Astrocyte (in vitro differentiated cells and primary cell): ENCODE measurements around the gene IZUMO2. TPM values are rescaled to one million over a fixed set of nuclear protein-coding genes. Genes with fewer than 3 reads are reported as not detected.

ENCODE experiments used
- DNase-seq: peaks from one replicate; pipeline ENCODE4 v3.0.0-alpha.2; 2010; ENCODE audit warnings: low read depth
- FAIRE-seq: peaks from 2 replicates; lab custom pipeline; 2011; peaks lifted over from hg19 to GRCh38; lab: Jason Lieb, UNC
- H2AFZ ChIP-seq: 2 replicates; pipeline ENCODE4 v1.6.0; 2012; ENCODE audit warnings: low read depth, low read length, inconsistent platforms
- H3K27ac ChIP-seq: 2 replicates; pipeline ENCODE4 v1.5.1; 2011; ENCODE audit warnings: low read depth, low read length, inconsistent platforms
- H3K27me3 ChIP-seq: 2 replicates; pipeline ENCODE4 v1.6.0; 2011; ENCODE audit warnings: low read length, inconsistent platforms; ENCODE audit not compliant: insufficient read depth
- H3K36me3 ChIP-seq: 2 replicates; pipeline ENCODE4 v1.5.1; 2011; ENCODE audit warnings: low read length, inconsistent platforms; ENCODE audit not compliant: insufficient read depth
- H3K4me1 ChIP-seq: 2 replicates; pipeline ENCODE4 v1.5.1; 2011; ENCODE audit warnings: low read length, inconsistent platforms; ENCODE audit not compliant: insufficient read depth
- H3K4me2 ChIP-seq: 2 replicates; pipeline ENCODE4 v1.6.0; 2012; ENCODE audit warnings: low read length, inconsistent platforms
- H3K4me3 ChIP-seq: 2 replicates; pipeline ENCODE4 v1.5.1; 2011; ENCODE audit warnings: low read depth, mild to moderate bottlenecking, low read length, inconsistent platforms; ENCODE audit not compliant: insufficient read depth
- H3K79me2 ChIP-seq: 2 replicates; pipeline ENCODE4 v1.6.0; 2012; ENCODE audit warnings: mild to moderate bottlenecking, low read length, inconsistent platforms; ENCODE audit not compliant: insufficient read depth
- H3K9ac ChIP-seq: 2 replicates; pipeline ENCODE4 v1.6.0; 2012; ENCODE audit warnings: mild to moderate bottlenecking, low read length, inconsistent platforms
- H3K9me3 ChIP-seq: 2 replicates; pipeline ENCODE4 v1.5.1; 2012; ENCODE audit warnings: low read depth, mild to moderate bottlenecking, low read length, inconsistent platforms; ENCODE audit not compliant: insufficient read depth
- H4K20me1 ChIP-seq: 2 replicates; pipeline ENCODE4 v1.6.0; 2012; ENCODE audit warnings: low read length, inconsistent platforms; ENCODE audit not compliant: insufficient read depth
- H3K27ac Mint-ChIP-seq: one replicate; pipeline ENCODE4 v1.8.0; 2021; ENCODE audit warnings: mild to moderate bottlenecking, mixed read lengths; ENCODE audit not compliant: unreplicated experiment
- H3K27me3 Mint-ChIP-seq: one replicate; pipeline ENCODE4 v1.8.0; 2021; ENCODE audit warnings: low read depth, mixed read lengths; ENCODE audit not compliant: unreplicated experiment
- H3K36me3 Mint-ChIP-seq: one replicate; pipeline ENCODE4 v1.8.0; 2021; ENCODE audit warnings: low read depth, mixed read lengths; ENCODE audit not compliant: unreplicated experiment
- H3K4me1 Mint-ChIP-seq: one replicate; pipeline ENCODE4 v1.8.0; 2021; ENCODE audit warnings: low read depth, mixed read lengths; ENCODE audit not compliant: unreplicated experiment
- H3K4me3 Mint-ChIP-seq: one replicate; pipeline ENCODE4 v1.8.0; 2021; ENCODE audit warnings: mild to moderate bottlenecking, moderate library complexity, mixed read lengths; ENCODE audit not compliant: unreplicated experiment
- H3K9me3 Mint-ChIP-seq: one replicate; pipeline ENCODE4 v1.8.0; 2021; ENCODE audit warnings: mild to moderate bottlenecking, mixed read lengths; ENCODE audit not compliant: unreplicated experiment
- CTCF ChIP-seq: IDR thresholded peaks from 2 replicates; pipeline ENCODE4 v1.5.1; 2011; ENCODE audit warnings: low read depth, mild to moderate bottlenecking, inconsistent platforms, low read length, moderate library complexity; ENCODE audit not compliant: insufficient read depth
- EZH2 ChIP-seq: IDR thresholded peaks from 2 replicates; pipeline ENCODE4 v1.6.1; 2012; ENCODE audit warnings: mild to moderate bottlenecking, low read length, inconsistent platforms; ENCODE audit not compliant: insufficient read depth
- total RNA-seq: library from RNA; stranded (reverse); gene quantifications from 2 replicates; pipeline ENCODE4 v1.2.1, GENCODE V29; 2021

IZUMO2 gene
- total RNA-seq, 1 donor from 2014 or later = not detected

GRCh38 chr19:50176775-50177174 is 13.7 kb upstream of the IZUMO2 start:
- H3K4me1 ChIP-seq = no peaks in the 10 kb centered on the region
- no peaks in the 10 kb centered on the region for H3K79me2 ChIP-seq
- Mint-ChIP-seq H3K36me3 (no peaks in the 10 kb centered on the region), H3K4me3 (no peak overlapping the region), H3K9me3 (peaks cover 17% of the 10 kb centered on the region), H3K27me3 (no peaks in the 10 kb centered on the region), H3K4me1 (no peaks in the 10 kb centered on the region), H3K27ac (no peak overlapping the region)
- no peak overlapping the region for H3K4me2 ChIP-seq
- no peak for DNase-seq
- no peak for FAIRE-seq
- H3K27me3 ChIP-seq = no peaks in the 10 kb centered on the region
- TF ChIP-seq EZH2 (no peak), CTCF (no peak)
- no peak overlapping the region for H2AFZ ChIP-seq
- H3K27ac ChIP-seq = no peak overlapping the region
- H3K4me3 ChIP-seq = no peak overlapping the region
- no peaks in the 10 kb centered on the region for H4K20me1 ChIP-seq
- H3K9ac ChIP-seq = no peak overlapping the region
- no peaks in the 10 kb centered on the region for H3K36me3 ChIP-seq
- peaks cover 5% of the 10 kb centered on the region for H3K9me3 ChIP-seq

GRCh38 chr19:50175924-50176323 is 12.8 kb upstream of the IZUMO2 start:
- no peaks in the 10 kb centered on the region for H4K20me1 ChIP-seq
- H3K4me1 ChIP-seq = no peaks in the 10 kb centered on the region
- no peaks in the 10 kb centered on the region for H3K27me3 ChIP-seq
- no peak overlapping the region for H3K4me3 ChIP-seq
- H3K27ac Mint-ChIP-seq = no peak overlapping the region
- peaks cover 17% of the 10 kb centered on the region for H3K9me3 Mint-ChIP-seq
- peaks cover 5% of the 10 kb centered on the region for H3K9me3 ChIP-seq
- no peaks in the 10 kb centered on the region for H3K27me3 Mint-ChIP-seq
- no peak for FAIRE-seq
- no peak overlapping the region for H3K27ac ChIP-seq
- H2AFZ ChIP-seq = no peak overlapping the region
- TF ChIP-seq EZH2 (no peak), CTCF (no peak)
- H3K36me3 ChIP-seq = no peaks in the 10 kb centered on the region
- no peak overlapping the region for H3K9ac ChIP-seq
- H3K4me2 ChIP-seq = no peak overlapping the region
- no peaks in the 10 kb centered on the region for H3K36me3 Mint-ChIP-seq
- no peak overlapping the region for H3K4me3 Mint-ChIP-seq
- DNase-seq = no peak
- H3K4me1 Mint-ChIP-seq = no peaks in the 10 kb centered on the region
- no peaks in the 10 kb centered on the region for H3K79me2 ChIP-seq

GRCh38 chr19:50174100-50174793 is 11.2 kb upstream of the IZUMO2 start:
- Mint-ChIP-seq H3K27ac (no peak overlapping the region), H3K27me3 (no peaks in the 10 kb centered on the region), H3K9me3 (peaks cover 17% of the 10 kb centered on the region), H3K4me3 (no peak overlapping the region), H3K4me1 (no peaks in the 10 kb centered on the region), H3K36me3 (no peaks in the 10 kb centered on the region)
- H4K20me1 ChIP-seq = no peaks in the 10 kb centered on the region
- no peaks in the 10 kb centered on the region for H3K79me2 ChIP-seq
- FAIRE-seq = no peak
- DNase-seq = no peak
- no peaks in the 10 kb centered on the region for H3K4me1 ChIP-seq
- no peaks in the 10 kb centered on the region for H3K27me3 ChIP-seq
- H3K36me3 ChIP-seq = no peaks in the 10 kb centered on the region
- no peak for TF ChIP-seq CTCF
- peaks cover 8% of the 10 kb centered on the region for H3K9me3 ChIP-seq
- no peak overlapping the region for H3K27ac ChIP-seq
- H3K4me2 ChIP-seq = no peak overlapping the region
- H3K4me3 ChIP-seq = no peak overlapping the region
- no peak overlapping the region for H3K9ac ChIP-seq
- no peak overlapping the region for H2AFZ ChIP-seq
